Stimulated activated CD8-positive, alpha-beta memory T cell treated with anti-CD3 and anti-CD28 coated beads, Interleukin-4, amount 100 ng/mL, for 48 hours (primary cell): ENCODE data around the gene PIN4.
"Not testable (repeated sequence)": the region's sequence is repeated elsewhere in the genome, so short reads cannot be mapped to it uniquely, and the experiment has no call there.

Source experiments
- DNase-seq: peaks from one replicate; pipeline ENCODE4 v3.0.0-alpha.2; 2020

The PIN4 gene

GRCh38 chrX:72181178-72182125 lies at the start of gene PIN4:
Gene PIN4, plus strand, starts transcription at chrX:72181757. Its CDS starts 29 bp downstream, at chrX:72181786.
- DNase-seq = peak; percentile 81

GRCh38 chrX:72132456-72132855 lies 49.1 kb upstream of the PIN4 start:
- DNase-seq = no peak

DNA sequence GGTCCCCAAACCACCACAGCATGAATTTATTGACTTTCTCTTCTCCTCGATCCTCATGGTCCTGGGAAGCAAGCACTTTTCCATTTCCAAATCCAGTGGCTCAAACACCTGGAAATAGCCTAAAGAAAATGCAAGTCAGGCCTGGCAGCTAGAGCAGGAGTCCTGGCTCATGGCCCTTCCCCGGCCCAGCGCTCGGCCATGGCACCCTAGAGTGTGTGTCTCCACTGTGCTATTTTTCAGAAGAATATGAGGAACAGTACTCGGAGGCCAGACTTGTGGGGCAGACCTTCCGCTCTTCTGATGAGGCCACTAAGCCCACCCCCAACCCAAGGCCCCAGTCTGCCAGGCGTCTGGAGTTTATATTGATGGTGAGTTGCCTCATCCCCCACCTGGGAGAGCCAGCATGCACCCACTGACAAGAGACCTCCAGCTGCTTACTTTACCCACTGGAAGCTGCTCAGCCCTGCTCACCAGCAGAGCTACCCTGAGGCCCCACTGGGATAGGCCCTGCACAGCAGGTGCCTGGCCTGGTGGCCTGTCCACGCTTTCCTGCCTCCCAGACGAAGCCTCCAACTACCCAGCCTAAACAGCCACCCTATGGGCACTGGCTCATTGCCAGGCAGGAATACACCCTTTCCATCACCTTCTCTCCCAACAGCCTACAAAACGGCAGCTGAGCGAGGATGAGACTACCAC lies 47.6 kb upstream of the PIN4 start:
- DNase-seq = no peak

DNA sequence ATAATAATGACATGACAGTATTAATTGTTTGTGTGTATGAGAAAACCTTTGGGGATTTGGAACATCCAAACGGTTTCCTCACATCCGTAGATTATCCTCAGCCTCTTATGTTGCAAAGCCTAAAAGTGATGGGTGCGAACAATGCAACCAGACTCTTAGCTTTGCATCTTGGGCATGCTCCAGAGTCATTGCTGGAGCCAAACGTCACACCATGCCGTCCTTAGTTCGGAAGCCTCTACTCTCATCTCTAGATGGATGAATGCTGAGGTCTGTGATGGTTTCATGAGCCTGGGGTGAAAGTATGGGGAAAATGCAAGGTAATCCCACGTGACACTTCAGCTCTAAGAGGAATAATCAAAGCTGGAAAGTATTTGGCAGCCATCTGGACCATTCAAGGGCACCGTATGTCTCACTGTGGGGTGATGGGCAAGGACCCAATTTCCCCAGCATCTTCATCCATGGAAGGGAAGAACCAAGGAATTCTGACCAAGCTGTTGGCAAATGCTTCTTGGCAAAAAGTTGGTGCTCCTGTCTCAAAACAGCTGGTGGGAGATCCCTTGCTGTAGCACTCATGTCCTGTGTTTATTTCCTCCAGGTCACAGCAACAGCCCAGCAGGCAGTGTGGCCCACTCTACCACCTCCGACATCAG lies 43.6 kb upstream of the PIN4 start:
- no peak for DNase-seq

GRCh38 chrX:72139538-72139937 lies 42.0 kb upstream of the PIN4 start:
- no peak for DNase-seq

DNA sequence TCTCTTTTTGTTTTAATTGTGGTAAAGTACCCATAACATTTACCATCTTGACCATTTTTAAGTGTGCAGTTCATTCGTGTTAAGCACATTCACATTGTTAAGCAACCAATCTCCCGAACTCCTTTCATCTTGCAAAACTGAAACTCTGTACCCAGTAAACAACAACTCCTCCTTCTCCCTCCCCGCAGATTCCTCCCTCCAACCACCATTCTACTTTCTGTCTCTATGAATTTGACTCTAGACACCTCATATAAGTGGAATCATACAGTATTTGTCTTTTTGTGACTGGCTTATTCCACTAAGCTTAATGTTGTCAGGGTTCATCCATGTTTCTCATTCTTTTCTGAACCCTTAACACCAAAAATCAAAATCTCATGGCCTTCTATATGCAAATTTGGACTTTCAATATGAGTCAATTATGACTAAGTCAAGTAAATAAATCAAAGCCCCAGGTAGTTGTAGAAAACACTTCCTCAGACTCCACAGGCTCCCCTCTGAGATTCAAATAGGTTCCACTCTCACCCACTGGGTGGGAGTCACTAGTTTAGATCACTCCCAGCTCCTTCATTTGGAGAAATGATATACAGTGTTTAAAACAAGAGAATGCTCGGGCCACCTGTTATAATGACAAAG lies 40.1 kb upstream of the PIN4 start:
- DNase-seq = no peak

GRCh38 chrX:72142094-72142793 lies 39.3 kb upstream of the PIN4 start:
- DNase-seq = no peak

DNA sequence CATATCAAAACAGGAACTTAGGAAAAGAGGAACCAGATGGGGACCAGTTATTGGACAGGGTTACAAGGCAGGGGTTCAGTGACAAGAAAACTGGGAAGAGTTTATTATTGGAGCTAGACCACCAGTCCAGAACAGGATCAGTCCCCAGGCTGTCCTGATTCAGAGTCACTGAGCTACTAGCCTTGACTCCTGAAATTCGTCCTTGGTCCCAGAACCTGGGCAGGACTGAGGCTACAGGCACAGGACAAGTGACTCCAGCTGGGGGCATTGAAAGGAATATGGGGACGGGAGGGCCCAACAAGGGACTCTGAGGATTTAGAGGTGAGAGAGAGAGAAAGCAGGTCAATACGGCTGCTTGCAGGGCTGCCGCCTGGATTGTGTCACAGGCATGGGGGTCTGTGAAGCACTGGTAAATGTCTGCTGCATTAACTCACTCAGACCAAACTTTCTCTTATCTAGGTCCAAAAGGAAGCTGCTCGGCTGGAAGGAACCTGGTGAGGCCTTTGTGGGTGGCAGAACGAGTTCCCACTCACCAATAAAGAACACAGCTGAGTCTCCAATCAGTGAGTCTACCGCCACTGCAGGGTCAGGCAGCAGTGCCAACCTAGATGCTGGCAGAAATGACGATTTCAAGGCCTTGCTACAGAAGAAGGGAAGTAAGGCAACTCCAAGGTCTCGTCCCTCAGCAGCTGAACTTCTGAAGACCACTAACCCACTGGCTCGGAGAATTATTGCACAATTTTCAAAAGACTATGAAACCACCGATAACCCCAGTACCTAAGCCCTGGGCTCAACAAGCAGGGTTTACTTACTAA lies 38.6 kb upstream of the PIN4 start:
- no peak for DNase-seq

DNA sequence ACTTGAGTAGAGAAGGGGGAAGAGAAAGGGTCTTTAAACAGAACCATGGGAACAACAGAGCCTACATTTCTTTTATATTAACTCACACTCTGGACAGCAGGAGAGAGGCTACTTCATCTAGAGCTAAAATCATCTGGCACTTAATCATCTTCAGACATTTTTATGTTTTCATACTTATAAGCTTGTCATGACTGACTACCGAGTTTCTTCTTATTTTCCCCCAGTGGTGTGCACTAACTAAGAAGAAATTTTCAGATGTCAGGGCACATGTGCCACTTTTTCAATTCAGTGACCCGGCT lies 38.0 kb upstream of the PIN4 start:
- DNase-seq = no peak

GRCh38 chrX:72145181-72145580 lies 36.4 kb upstream of the PIN4 start:
- DNase-seq = no peak

DNA sequence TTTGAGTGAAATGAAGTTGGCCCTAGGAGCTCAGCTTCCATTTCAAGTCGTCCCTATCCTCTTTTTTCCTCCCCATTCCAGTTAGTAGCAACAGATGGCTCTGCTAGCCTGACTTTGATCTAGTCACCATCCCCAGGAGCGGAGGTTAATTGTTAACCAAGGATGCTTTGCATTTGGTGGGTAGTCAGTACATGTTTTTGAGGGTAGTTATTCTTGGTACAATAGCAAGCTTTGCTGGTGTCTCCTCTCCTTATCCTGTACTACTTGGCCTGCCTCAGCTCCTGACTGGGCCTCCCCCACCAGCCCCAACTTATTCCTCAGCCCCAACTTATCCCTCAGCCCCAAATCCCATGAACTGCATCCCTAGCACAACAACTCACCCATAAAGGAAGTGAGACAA lies 35.0 kb upstream of the PIN4 start:
- DNase-seq = no peak

DNA sequence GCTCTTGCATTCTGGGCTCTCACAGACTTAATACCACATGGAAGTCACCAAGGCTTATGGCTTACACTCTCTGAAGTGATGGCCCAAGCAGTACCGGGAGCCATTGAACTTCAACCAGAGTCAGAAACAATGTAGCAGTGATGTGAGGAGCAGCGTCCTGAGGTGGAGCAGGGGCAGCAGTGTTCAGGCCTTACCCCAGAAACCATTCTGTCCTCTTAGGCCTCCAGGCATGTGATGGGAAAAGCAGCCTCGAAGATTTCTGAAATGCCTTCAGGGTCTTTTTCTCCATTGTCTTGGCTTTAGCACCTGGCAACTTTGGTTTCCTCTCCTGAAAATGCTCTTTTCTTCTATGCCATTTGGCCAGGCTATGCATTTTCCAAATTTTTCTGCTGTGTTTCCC lies 22.8 kb upstream of the PIN4 start:
- DNase-seq = no peak

GRCh38 chrX:72159769-72160168 lies 21.8 kb upstream of the PIN4 start:
- DNase-seq = no peak

- no peak for DNase-seq
Observed at GRCh38 chrX:72165551-72165950, 16.0 kb upstream of the PIN4 start.

- no peak for DNase-seq
Observed at GRCh38 chrX:72169008-72169728, 12.4 kb upstream of the PIN4 start.

DNA sequence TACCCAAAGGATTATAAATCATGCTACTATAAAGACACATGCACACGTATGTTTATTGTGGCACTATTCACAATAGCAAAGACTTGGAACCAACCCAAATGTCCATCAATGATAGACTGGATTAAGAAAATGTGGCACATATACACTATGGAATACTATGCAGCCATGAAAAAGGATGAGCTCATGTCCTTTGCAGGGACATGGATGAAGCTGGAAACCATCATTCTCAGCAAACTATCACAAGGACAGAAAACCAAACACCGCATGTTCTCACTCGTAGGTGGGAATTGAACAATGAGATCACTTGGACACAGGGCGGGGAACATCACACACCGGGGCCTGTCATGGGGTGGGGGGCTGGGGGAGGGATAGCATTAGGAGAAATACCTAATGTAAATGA lies 5.3 kb upstream of the PIN4 start:
- not testable (repeated sequence) for DNase-seq

DNA sequence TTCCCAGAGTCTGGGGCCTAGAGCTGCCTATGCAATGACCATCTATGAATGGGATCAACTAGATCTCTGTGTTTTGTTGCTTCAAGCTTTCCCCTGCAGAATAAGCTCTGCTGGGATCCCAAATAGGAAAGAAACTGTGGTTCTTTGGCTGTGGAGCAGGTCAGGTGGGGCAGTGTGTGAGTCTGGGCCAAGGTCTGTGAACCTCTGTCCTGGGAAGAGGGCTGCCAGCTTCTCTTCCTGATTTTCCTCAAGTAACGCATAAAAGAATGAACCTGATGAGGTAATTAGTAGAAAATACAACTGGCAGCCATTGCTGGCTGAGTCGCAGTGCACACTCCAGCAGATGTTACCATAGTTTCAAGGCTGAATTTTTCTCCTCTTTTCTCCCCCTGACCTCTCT lies 4.6 kb upstream of the PIN4 start:
- DNase-seq = no peak

GRCh38 chrX:72180539-72180938 lies 1.0 kb upstream of the PIN4 start:
- DNase-seq = no peak

DNA sequence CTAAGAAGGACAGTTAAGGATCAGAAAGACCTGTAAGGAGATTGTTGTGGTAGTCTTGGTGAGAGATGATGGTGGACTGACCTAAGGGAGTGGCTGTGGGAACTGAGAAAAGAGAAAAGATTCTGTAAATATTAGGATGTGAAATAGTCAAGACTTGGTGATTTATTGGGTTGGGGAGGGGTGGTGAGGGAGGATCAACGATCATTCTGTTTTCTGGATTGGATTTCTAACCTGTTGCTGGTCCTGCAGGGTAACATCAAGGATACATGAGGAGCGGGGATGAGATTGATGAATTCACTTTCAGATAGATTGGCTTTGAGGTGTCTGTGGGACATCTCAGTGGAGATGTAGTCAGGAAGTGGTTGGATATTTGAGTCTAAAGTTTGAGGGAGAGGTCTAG lies 1.4 kb downstream of the PIN4 start:
- DNase-seq = no peak

GRCh38 chrX:72201836-72202536 lies 20.4 kb downstream of the PIN4 start:
- DNase-seq = no peak
